Dedifferentiated amniotic fluid mesenchymal stem cell (primary cell): ENCODE measurements around the gene CDON.

Experiments used
- DNase-seq: peaks from one replicate; pipeline ENCODE4 v3.0.0-alpha.2; 2016; ENCODE audit errors: extremely low spot score

The CDON gene

GRCh38 chr11:125956391-125957134 lies 106.1 kb downstream of the CDON start:
- no peak for DNase-seq

- DNase-seq = no peak
These were observed 106.8 kb downstream of the CDON start for GRCh38 chr11:125955856-125956255.

- DNase-seq = no peak
These were observed 107.6 kb downstream of the CDON start for GRCh38 chr11:125954945-125955640.

- no peak for DNase-seq
These were observed 108.3 kb downstream of the CDON start for GRCh38 chr11:125954123-125954944.

GRCh38 chr11:125953401-125953935 lies 109.2 kb downstream of the CDON start:
- DNase-seq = no peak

- no peak for DNase-seq
These were observed 109.7 kb downstream of the CDON start for GRCh38 chr11:125952973-125953372.

- DNase-seq = no peak
These were observed 110.1 kb downstream of the CDON start for GRCh38 chr11:125952559-125952958.

- no peak for DNase-seq
These were observed 110.9 kb downstream of the CDON start for GRCh38 chr11:125951731-125952130.

GRCh38 chr11:125950696-125951651 lies 111.7 kb downstream of the CDON start:
- DNase-seq = no peak

GRCh38 chr11:125950178-125950490 lies 112.5 kb downstream of the CDON start:
- DNase-seq = no peak

GRCh38 chr11:125949271-125950177 lies 113.1 kb downstream of the CDON start:
- DNase-seq = no peak

- DNase-seq = no peak
These were observed 114.2 kb downstream of the CDON start for GRCh38 chr11:125948278-125949051.

GRCh38 chr11:125947419-125948277 lies 115.0 kb downstream of the CDON start:
- no peak for DNase-seq

- no peak for DNase-seq
These were observed 115.8 kb downstream of the CDON start for GRCh38 chr11:125946712-125947418.

GRCh38 chr11:125945797-125946520 lies 116.7 kb downstream of the CDON start, which contains the start of gene VSIG10L2:
TSS of gene VSIG10L2 (plus strand) at chr11:125946044. CDS start at chr11:125946056, 12 bp downstream.
- DNase-seq = no peak

GRCh38 chr11:125945011-125945796 lies 117.5 kb downstream of the CDON start:
- no peak for DNase-seq
